Upper lobe of left lung (tissue), 4 donors: ENCODE data around the gene RARB.

Experiments
- EP300 ChIP-seq, 4 donors: sonication (generic); formaldehyde crosslinking; IDR thresholded peaks; one replicate each; pipeline ENCODE4 v1.5.1; 2017; ENCODE audit warnings: antibody characterized with exemption in 4 of 4, control low read depth in 2 of 4
- POLR2A ChIP-seq, 4 donors: fragments of 450-650 bp; IDR thresholded peaks; one replicate each; pipeline ENCODE4 v1.5.1; 2016 to 2017; ENCODE audit warnings: antibody characterized with exemption in 4 of 4, mild to moderate bottlenecking in 2 of 4
- POLR2AphosphoS5 ChIP-seq, 2 donors: sonication (generic); formaldehyde crosslinking; IDR thresholded peaks; one replicate each; pipeline ENCODE4 v1.5.1; 2017; ENCODE audit warnings: antibody characterized with exemption in 2 of 2
- TF ChIP-seq, protein P1 (sequence below), 6 experiments: fragments of 450-650 bp in 4 of 6; fragments of 200-600 bp in 2 of 6; sonication (generic) in 2 of 6; IDR thresholded peaks; one replicate each; pipeline ENCODE4 v1.5.1; 2016 to 2019; ENCODE audit warnings: antibody characterized with exemption in 6 of 6

DNA sequence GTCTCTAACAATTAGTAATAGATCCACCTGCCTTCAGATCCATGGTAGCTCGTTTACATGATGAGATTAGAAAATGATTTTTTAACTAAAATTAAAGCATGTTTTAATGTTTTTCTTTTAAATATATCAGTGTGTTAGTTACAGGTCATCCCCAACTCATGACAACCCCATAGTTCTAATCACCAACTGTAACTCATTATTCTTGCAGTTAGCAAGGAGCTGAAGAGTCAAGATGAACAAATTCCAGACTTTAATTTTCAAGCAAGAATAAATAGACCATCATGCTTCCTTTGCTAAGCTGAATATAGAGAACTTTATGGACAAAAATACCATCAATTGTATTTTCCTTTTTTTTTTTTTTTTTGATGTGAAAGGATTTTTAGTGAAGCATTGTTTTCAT is 135.5 kb downstream of the RARB start:
- TF ChIP-seq, protein P1, sequence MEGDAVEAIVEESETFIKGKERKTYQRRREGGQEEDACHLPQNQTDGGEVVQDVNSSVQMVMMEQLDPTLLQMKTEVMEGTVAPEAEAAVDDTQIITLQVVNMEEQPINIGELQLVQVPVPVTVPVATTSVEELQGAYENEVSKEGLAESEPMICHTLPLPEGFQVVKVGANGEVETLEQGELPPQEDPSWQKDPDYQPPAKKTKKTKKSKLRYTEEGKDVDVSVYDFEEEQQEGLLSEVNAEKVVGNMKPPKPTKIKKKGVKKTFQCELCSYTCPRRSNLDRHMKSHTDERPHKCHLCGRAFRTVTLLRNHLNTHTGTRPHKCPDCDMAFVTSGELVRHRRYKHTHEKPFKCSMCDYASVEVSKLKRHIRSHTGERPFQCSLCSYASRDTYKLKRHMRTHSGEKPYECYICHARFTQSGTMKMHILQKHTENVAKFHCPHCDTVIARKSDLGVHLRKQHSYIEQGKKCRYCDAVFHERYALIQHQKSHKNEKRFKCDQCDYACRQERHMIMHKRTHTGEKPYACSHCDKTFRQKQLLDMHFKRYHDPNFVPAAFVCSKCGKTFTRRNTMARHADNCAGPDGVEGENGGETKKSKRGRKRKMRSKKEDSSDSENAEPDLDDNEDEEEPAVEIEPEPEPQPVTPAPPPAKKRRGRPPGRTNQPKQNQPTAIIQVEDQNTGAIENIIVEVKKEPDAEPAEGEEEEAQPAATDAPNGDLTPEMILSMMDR (IDR thresholded peaks at IDR 0.05) = no peak
- TF ChIP-seq POLR2A (IDR thresholded peaks at IDR 0.05) (no peak), EP300 (IDR thresholded peaks at IDR 0.05) (no peak), POLR2AphosphoS5 (IDR thresholded peaks at IDR 0.05) (no peak)
